HepG2 (cell line): ENCODE measurements around the gene JUND. TPM values are rescaled to one million over a fixed set of nuclear protein-coding genes. Genes with fewer than 3 reads are reported as not detected.

Experiments
- ATAC-seq: fragments of 200-7000 bp; cut with Tn5 transposase; 3 replicates; pipeline ENCODE4 v1.9.1; 2020; ENCODE audit warnings: mild to moderate bottlenecking, moderate library complexity
- BruUV-seq: library from RNA; stranded (reverse); fragments of 400-500 nt; replicated peaks from 2 replicates; lab custom pipeline; 2021; lab: Mats Ljungman, UMichigan
- CTCF ChIA-PET: fragments of 300-600 bp; formaldehyde crosslinking; extraction: SDS; loops from one replicate; lab custom pipeline; 2021; ENCODE audit warnings: low total read pairs, inconsistent platforms, low intra/inter-chr PET ratio; lab: Yijun Ruan, JAX
- POLR2A ChIA-PET: fragments of 350-600 bp; sonication (Branson Sonifier 250); formaldehyde crosslinking; loops from one replicate; lab custom pipeline; 2020; ENCODE audit warnings: antibody characterized with exemption, inconsistent platforms; lab: Yijun Ruan, JAX
- DNase-seq: peaks from one replicate; pipeline ENCODE4 v3.0.0-alpha.2; 2015; ENCODE audit warnings: low spot score
- FAIRE-seq: peaks from 3 replicates; lab custom pipeline; 2011; peaks lifted over from hg19 to GRCh38; lab: Jason Lieb, UNC
- H2AFZ ChIP-seq: one replicate; pipeline ENCODE4 v1.6.1; 2011; ENCODE audit warnings: low read length, inconsistent platforms
- H3K27ac ChIP-seq: fragments of 300-600 bp; 3 replicates; pipeline ENCODE4 v1.8.0; 2011; ENCODE audit warnings: mixed run types, mild to moderate bottlenecking, mixed read lengths, low read length, inconsistent platforms; ENCODE audit not compliant: insufficient read depth; ENCODE audit errors: extremely low read length
- H3K27me3 ChIP-seq, 2 experiments: fragments of 200-600 bp in 1 of 2; 2 replicates in 1 of 2; 3 replicates in 1 of 2; pipeline versions ENCODE4 v1.6.0 to v1.8.0; 2011; ENCODE audit warnings: low read length in 2 of 2, mild to moderate bottlenecking in 2 of 2, moderate library complexity in 2 of 2, inconsistent platforms in 1 of 2; ENCODE audit not compliant: insufficient read depth in 2 of 2, control insufficient read depth in 1 of 2
- H3K36me3 ChIP-seq, 2 experiments: fragments of 200-600 bp in 1 of 2; replicated peaks in 1 of 2; 2 replicates in 1 of 2; 3 replicates in 1 of 2; pipeline versions ENCODE4 v1.5.1 to v1.8.0; 2011; ENCODE audit warnings: low read length in 2 of 2, inconsistent platforms in 1 of 2; ENCODE audit not compliant: insufficient read depth in 2 of 2, control insufficient read depth in 1 of 2
- H3K4me1 ChIP-seq: 2 replicates; pipeline ENCODE4 v1.5.1; 2012; ENCODE audit warnings: low read length, inconsistent platforms; ENCODE audit not compliant: insufficient read depth
- H3K4me2 ChIP-seq: 2 replicates; pipeline ENCODE4 v1.6.0; 2011; ENCODE audit warnings: low read depth, low read length, inconsistent platforms
- H3K4me3 ChIP-seq, 3 experiments: fragments of 200-600 bp in 1 of 3; sonication (generic), shearing (Covaris generic) in 1 of 3; replicated peaks in 1 of 3; 2 replicates each; pipeline ENCODE4 v1.5.1; 2011 to 2016; ENCODE audit warnings: low read length in 3 of 3, inconsistent platforms in 2 of 3, low read depth in 2 of 3, mild to moderate bottlenecking in 2 of 3, control low read depth in 1 of 3, mixed read lengths in 1 of 3; ENCODE audit not compliant: insufficient read depth in 1 of 3
- H3K79me2 ChIP-seq: one replicate; pipeline ENCODE4 v1.6.1; 2011; ENCODE audit warnings: low read length, inconsistent platforms; ENCODE audit not compliant: insufficient read depth
- H3K9ac ChIP-seq: 2 replicates; pipeline ENCODE4 v1.6.0; 2011; ENCODE audit warnings: mild to moderate bottlenecking, low read depth, low read length, inconsistent platforms; ENCODE audit not compliant: insufficient read depth
- H3K9me3 ChIP-seq: 2 replicates; pipeline ENCODE4 v1.5.1; 2012; ENCODE audit warnings: mild to moderate bottlenecking, low read length
- H4K20me1 ChIP-seq: 2 replicates; pipeline ENCODE4 v1.6.0; 2011; ENCODE audit warnings: inconsistent platforms, mild to moderate bottlenecking, low read length, moderate library complexity; ENCODE audit not compliant: insufficient read depth
- HNF4A ChIP-seq: sonication (generic); formaldehyde crosslinking; IDR thresholded peaks from 2 replicates; pipeline ENCODE4 v1.4.0; 2020; ENCODE audit warnings: missing genetic modification reagents
- MBD4 ChIP-seq: IDR thresholded peaks from 2 replicates; pipeline ENCODE4 v1.6.1; 2012; ENCODE audit warnings: low read length, inconsistent platforms, borderline replicate concordance
- ZNF253 ChIP-seq: sonication (generic); formaldehyde crosslinking; IDR thresholded peaks from 2 replicates; pipeline ENCODE4 v1.8.0; 2022; ENCODE audit warnings: mild to moderate bottlenecking, missing genetic modification reagents, borderline replicate concordance
- ZNF597 ChIP-seq: sonication (generic); formaldehyde crosslinking; IDR thresholded peaks from 2 replicates; pipeline ENCODE4 v1.5.0; 2020; ENCODE audit warnings: missing genetic modification reagents
- WGBS: methylation state at CpG from one replicate; pipeline ENCODE4 v1.1.6; 2017; ENCODE audit warnings: low lambda C conversion rate; 5-methylcytosine and 5-hydroxymethylcytosine counted together
- in situ Hi-C: cut with HindIII; loops from 2 replicates; pipeline ENCODE4 v1.10.0; 2017; ENCODE audit warnings: low pct_unique_long_range_greater_than_20kb; ENCODE audit not compliant: extremely low pct_ligation_motif_present
- intact Hi-C: fragments of 100-400 bp; cut with micrococcal nuclease; formaldehyde crosslinking; loops from one replicate; pipeline ENCODE4 v1.10.0; 2022; ENCODE audit not compliant: unreplicated experiment
- polyA plus RNA-seq, 8 experiments: library from polyadenylated mRNA; depleted of rRNA in 3 of 8; stranded (reverse) in 7 of 8; unstranded in 1 of 8; fragments of >200 nt; fragmentation: Illumina TruSeq in 4 of 8; extraction: Trizol in 4 of 8; gene quantifications; 2 replicates each; pipeline versions ENCODE4 v1.2.1 to v1.2.3, GENCODE V29; 2011 to 2016; ENCODE audit warnings: low read depth in 4 of 8, missing spikeins in 1 of 8, mixed read lengths in 1 of 8; ENCODE audit not compliant: insufficient read depth in 1 of 8
- total RNA-seq, 5 experiments: library from RNA; depleted of rRNA; stranded (reverse); fragments of >200 nt; fragmentation: Illumina TruSeq; extraction: Trizol; gene quantifications; 2 replicates each; pipeline ENCODE4 v1.2.3, GENCODE V29; 2016; ENCODE audit warnings: low read depth in 1 of 5
- TF ChIP-seq, protein P1 (sequence below): sonication (generic); formaldehyde crosslinking; IDR thresholded peaks from 2 replicates; pipeline ENCODE4 v1.4.0; 2020; ENCODE audit warnings: mild to moderate bottlenecking, low read depth, missing genetic modification reagents
- TF ChIP-seq, protein P2 (sequence below): IDR thresholded peaks from 2 replicates; pipeline ENCODE4 v1.6.1; 2016; ENCODE audit warnings: mild to moderate bottlenecking
- TF ChIP-seq, protein P3 (sequence below): sonication (generic); formaldehyde crosslinking; IDR thresholded peaks from 2 replicates; pipeline ENCODE4 v1.5.0; 2020; ENCODE audit warnings: mild to moderate bottlenecking, missing genetic modification reagents

JUND gene
- total and polyA plus RNA-seq, 2 of the 13 experiments (the other 11 are each of a cell fraction or from before 2014, with no cell fraction given), result 41.2 to 59.8 TPM

GRCh38 chr19:18273561-18274218 lies 7.7 kb downstream of the JUND start (continued):
- TF ChIP-seq, protein P1, sequence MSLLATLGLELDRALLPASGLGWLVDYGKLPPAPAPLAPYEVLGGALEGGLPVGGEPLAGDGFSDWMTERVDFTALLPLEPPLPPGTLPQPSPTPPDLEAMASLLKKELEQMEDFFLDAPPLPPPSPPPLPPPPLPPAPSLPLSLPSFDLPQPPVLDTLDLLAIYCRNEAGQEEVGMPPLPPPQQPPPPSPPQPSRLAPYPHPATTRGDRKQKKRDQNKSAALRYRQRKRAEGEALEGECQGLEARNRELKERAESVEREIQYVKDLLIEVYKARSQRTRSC (CRISPR knock-in tag), result no peak
- TF ChIP-seq ZNF597 (no peak), ZNF253 (CRISPR knock-in tag) (no peak), MBD4 (no peak)
- TF ChIP-seq, all 625 proteins: peak for 0

- Histone ChIP-seq H3K36me3 (no peaks in the 10 kb centered on the region), H3K9ac (no peak overlapping the region), H3K4me1 (peaks cover 38% of the 10 kb centered on the region), H3K9me3 (no peaks in the 10 kb centered on the region), H3K27ac (no peak overlapping the region), H3K4me3 (no peak overlapping the region), H3K79me2 (no peaks in the 10 kb centered on the region), H2AFZ (no peak overlapping the region), H3K27me3 (no peaks in the 10 kb centered on the region), H3K4me2 (no peak overlapping the region), H4K20me1 (peaks cover 10% of the 10 kb centered on the region)
- ChIA-PET CTCF (no interaction called here), POLR2A (no interaction called here)
- 16% methylated on average over 5 of the region's 6 CpGs for WGBS
- no TSS peak for BruUV-seq
- intact Hi-C loops, result no loop called here
- no peak for TF ChIP-seq HNF4A (CRISPR knock-in tag)
- TF ChIP-seq, protein P2, sequence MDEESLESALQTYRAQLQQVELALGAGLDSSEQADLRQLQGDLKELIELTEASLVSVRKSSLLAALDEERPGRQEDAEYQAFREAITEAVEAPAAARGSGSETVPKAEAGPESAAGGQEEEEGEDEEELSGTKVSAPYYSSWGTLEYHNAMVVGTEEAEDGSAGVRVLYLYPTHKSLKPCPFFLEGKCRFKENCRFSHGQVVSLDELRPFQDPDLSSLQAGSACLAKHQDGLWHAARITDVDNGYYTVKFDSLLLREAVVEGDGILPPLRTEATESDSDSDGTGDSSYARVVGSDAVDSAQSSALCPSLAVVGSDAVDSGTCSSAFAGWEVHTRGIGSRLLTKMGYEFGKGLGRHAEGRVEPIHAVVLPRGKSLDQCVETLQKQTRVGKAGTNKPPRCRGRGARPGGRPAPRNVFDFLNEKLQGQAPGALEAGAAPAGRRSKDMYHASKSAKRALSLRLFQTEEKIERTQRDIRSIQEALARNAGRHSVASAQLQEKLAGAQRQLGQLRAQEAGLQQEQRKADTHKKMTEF (CRISPR knock-in tag), result no peak
- TF ChIP-seq, protein P3, sequence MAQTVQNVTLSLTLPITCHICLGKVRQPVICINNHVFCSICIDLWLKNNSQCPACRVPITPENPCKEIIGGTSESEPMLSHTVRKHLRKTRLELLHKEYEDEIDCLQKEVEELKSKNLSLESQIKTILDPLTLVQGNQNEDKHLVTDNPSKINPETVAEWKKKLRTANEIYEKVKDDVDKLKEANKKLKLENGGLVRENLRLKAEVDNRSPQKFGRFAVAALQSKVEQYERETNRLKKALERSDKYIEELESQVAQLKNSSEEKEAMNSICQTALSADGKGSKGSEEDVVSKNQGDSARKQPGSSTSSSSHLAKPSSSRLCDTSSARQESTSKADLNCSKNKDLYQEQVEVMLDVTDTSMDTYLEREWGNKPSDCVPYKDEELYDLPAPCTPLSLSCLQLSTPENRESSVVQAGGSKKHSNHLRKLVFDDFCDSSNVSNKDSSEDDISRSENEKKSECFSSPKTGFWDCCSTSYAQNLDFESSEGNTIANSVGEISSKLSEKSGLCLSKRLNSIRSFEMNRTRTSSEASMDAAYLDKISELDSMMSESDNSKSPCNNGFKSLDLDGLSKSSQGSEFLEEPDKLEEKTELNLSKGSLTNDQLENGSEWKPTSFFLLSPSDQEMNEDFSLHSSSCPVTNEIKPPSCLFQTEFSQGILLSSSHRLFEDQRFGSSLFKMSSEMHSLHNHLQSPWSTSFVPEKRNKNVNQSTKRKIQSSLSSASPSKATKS (CRISPR knock-in tag), result no peak
- DNase-seq (no peak), FAIRE-seq (no peak), ATAC-seq (no peak)
- in situ Hi-C loops, result loop anchor here (10.0 kb wide), 1 partner anchor 143 kb away; the partner anchor contains the start of gene SSBP4
Measured at GRCh38 chr19:18271433-18271841, 10.0 kb downstream of the JUND start.
